ENCODE results near the gene ARL4D. TPM values are rescaled to one million over a fixed set of nuclear protein-coding genes. Genes with fewer than 3 reads are reported as not detected.

ARL4D gene
- total and polyA plus RNA-seq, 8 donors: 1.2 to 3.9 (median 1.8) TPM

DNA sequence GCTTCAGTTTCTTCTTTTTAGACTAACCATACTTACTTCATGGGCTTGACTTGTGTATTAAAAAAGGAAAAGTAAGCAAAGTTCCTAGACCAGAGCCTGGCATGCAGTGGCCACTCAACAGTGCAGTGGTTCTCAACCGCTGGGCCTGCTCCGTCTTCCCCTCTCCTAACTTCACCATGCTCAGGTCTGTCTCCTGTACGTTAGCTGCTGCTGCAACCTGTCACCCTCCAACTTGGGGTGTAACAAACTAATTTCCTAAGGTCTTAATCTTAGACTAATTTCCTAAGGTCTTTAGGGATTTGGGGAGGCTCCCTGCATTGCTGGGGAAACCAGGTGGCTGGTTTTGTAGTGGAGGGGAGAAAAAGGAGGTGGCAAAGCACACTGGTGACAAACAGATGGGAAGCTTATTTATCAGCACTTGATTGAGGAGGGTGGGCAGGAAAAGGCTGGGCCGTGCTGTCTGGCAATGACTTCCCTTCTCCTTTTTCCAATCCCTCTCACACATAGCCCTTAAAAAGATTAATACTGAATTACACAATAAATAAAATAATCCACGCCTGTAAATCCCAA lies 2.2 kb upstream of the ARL4D start:
- ATAC-seq: no peak
- H3K4me1 ChIP-seq: peaks cover 0 to 3% (median 0%) of the 10 kb centered on the region in 3 donors
- intact Hi-C loops (cut with DNase I): loop anchor here in 1 of 3 donors (5.0 kb wide), 1 partner anchor 86 kb away; the partner anchor contains the start of gene DHX8
- FAIRE-seq: no peak
- no peak for TF ChIP-seq CTCF (IDR thresholded peaks at IDR 0.05)
- H3K27me3 ChIP-seq: no peaks in the 10 kb centered on the region
- H3K9me3 ChIP-seq: no peaks in the 10 kb centered on the region
- whole genome bisulfite sequencing, 2 donors: 81 to 88% methylated on average over 5 of the region's 5 CpGs
- H3K27ac ChIP-seq: no peak overlapping the region
- no peak for DNase-seq
- H3K36me3 ChIP-seq: no peaks in the 10 kb centered on the region
- H3K4me3 ChIP-seq: no peak overlapping the region

- DNase-seq (peak in 1 of 6 donors; percentile 78), FAIRE-seq (no peak), ATAC-seq (peak in 2 of 4 donors; percentile 5 to 9)
- H3K36me3 ChIP-seq: no peaks in the 10 kb centered on the region
- WGBS, 2 donors: 88 to 93% methylated on average over 28 of the region's 28 CpGs
- H3K9me3 ChIP-seq: no peaks in the 10 kb centered on the region
- H3K4me3 ChIP-seq: peak overlapping the region in 1 of 4 donors; percentile 66
- H3K4me1 ChIP-seq: no peaks in the 10 kb centered on the region
- no peaks in the 10 kb centered on the region for H3K27me3 ChIP-seq
- intact Hi-C loops (cut with DNase I): loop anchor here in 2 of 3 donors (5.0 to 10.0 kb wide), 2 partner anchors 75 to 82 kb away; partner anchors contain the start of gene DHX8 (in 1 of the 2)
- TF ChIP-seq CTCF (IDR thresholded peaks at IDR 0.05): no peak
- no peak overlapping the region for H3K27ac ChIP-seq
Measured at GRCh38 chr17:43399839-43400328, 1.1 kb downstream of the ARL4D start.

- Histone ChIP-seq H3K27ac (no peak overlapping the region), H3K4me1 (no peaks in the 10 kb centered on the region), H3K4me3 (no peak overlapping the region), H3K27me3 (no peaks in the 10 kb centered on the region), H3K9me3 (no peaks in the 10 kb centered on the region), H3K36me3 (no peaks in the 10 kb centered on the region)
- ATAC-seq (peak in 2 of 4 donors; percentile 21 to 52), DNase-seq (no peak), FAIRE-seq (no peak)
- 68 to 81% methylated on average over 4 of the region's 4 CpGs for WGBS, 2 donors
- intact Hi-C loops (cut with DNase I): loop anchor here in 1 of 3 donors (10.0 kb wide), 1 partner anchor 74 kb away; no protein-coding TSS in a partner anchor
- TF ChIP-seq CTCF (IDR thresholded peaks at IDR 0.05): no peak
Measured at GRCh38 chr17:43400943-43401717, 2.3 kb downstream of the ARL4D start.

DNA sequence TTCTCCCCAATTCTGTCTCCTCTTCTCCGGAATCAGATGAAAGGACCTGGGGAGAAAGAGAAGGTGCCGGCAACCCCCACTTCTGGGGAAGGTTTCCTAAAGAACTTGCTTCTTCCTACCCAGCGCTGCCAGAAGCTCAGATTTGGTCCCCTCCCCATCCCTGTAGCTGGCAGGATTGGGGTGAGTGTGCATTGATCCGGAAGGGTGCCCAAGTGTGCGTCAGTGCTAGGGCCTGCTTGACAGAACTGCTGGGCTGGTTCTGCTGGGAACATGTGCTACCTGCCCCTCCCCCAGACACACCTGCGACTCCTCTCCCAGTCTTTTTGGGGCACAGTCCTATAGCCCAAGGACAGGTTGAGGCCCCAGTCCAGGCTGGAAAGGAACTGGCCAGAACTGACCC lies 3.3 kb downstream of the ARL4D start:
- no peak for TF ChIP-seq CTCF (IDR thresholded peaks at IDR 0.05)
- Histone ChIP-seq H3K36me3 (no peaks in the 10 kb centered on the region), H3K9me3 (no peaks in the 10 kb centered on the region), H3K4me1 (no peaks in the 10 kb centered on the region), H3K4me3 (no peak overlapping the region), H3K27me3 (no peaks in the 10 kb centered on the region), H3K27ac (no peak overlapping the region)
- ATAC-seq (no peak), DNase-seq (no peak), FAIRE-seq (no peak)
- 77 to 83% methylated on average over 6 of the region's 6 CpGs for WGBS, 2 donors
- intact Hi-C loops (cut with DNase I): loop anchor here in 1 of 3 donors (10.0 kb wide), 1 partner anchor 73 kb away; no protein-coding TSS in a partner anchor

All from pancreas (tissue), 10 donors.